HEK293 (cell line): ENCODE results near the gene COA4.

ENCODE experiments used
- ZNF660 ChIP-seq: fragments of 450-650 bp; IDR thresholded peaks from 2 replicates; pipeline ENCODE4 v1.5.1; 2018; ENCODE audit warnings: missing biosample characterization, mild to moderate bottlenecking, missing genetic modification characterization
- TF ChIP-seq, protein P1 (sequence below): fragments of 450-650 bp; formaldehyde crosslinking; IDR thresholded peaks from 2 replicates; pipeline ENCODE4 v1.5.1; 2016; ENCODE audit warnings: missing biosample characterization, missing genetic modification characterization, low read depth

DNA sequence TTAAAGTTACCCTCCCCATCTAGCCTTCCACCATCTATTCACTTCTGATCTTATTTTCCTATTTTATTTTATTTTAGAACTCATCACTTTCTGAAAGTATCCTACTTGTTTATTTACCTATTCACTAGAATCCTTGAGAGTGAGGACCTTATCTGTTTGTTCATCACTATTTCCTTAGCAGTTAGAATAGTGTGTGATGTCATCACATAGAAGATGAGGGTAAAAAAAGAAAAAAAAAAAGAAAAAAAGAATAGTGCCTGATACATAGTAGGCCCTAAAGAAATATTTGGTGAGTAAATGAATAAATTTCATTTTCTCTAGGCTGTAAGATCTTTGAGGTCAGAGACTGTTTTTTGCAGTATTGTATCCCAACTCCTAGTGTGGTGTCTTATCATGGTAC is 36.8 kb upstream of the COA4 start:
- TF ChIP-seq, protein P1, sequence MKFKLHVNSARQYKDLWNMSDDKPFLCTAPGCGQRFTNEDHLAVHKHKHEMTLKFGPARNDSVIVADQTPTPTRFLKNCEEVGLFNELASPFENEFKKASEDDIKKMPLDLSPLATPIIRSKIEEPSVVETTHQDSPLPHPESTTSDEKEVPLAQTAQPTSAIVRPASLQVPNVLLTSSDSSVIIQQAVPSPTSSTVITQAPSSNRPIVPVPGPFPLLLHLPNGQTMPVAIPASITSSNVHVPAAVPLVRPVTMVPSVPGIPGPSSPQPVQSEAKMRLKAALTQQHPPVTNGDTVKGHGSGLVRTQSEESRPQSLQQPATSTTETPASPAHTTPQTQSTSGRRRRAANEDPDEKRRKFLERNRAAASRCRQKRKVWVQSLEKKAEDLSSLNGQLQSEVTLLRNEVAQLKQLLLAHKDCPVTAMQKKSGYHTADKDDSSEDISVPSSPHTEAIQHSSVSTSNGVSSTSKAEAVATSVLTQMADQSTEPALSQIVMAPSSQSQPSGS (tag by site-specific recombination), result peak; percentile 67; the same call in 1 of the 2 replicates
- TF ChIP-seq ZNF660 (tag by site-specific recombination), result no peak
